ENCODE measurements around the gene IFT43. TPM values are rescaled to one million over a fixed set of nuclear protein-coding genes. Genes with fewer than 3 reads are reported as not detected.

Gene IFT43
- total RNA-seq, 1 experiment from 2014 or later, result 98.8 TPM

DNA sequence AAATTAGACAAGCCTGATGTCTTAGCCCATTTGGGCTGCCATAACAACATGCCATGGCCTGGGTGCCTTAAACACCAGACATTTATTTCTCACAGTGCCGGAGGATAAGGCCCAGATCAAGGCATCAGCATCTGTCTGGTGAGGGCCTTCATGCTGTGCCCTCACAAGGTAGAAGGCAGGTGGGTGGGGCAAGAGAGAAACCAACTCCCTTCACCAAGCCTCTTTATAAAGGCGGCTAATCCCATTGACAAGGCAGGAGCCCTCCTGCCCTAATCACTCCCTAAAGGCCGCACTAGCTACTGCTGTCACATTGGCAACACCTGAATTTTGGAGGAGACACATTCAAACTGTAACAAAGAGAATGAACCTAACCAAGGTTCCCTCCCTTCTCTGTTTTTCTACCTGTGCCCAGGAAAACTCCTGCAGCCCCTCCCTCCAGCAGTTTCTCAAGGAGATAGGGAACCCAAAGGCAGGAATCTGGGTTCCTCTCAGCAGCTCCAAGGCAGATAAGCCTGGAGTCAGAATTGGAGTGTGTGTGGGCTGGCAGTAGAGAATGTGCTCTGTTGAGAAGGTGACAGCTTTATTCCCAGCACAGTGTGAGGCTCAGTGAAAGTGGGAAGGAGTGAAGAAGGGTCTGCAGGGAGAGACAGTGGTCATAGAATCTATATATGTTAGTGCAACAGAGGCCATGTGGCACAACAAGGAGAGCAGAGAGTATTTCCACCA, 144.5 kb downstream of the IFT43 start:
- no peak for TF ChIP-seq EZH2 (IDR thresholded peaks at IDR 0.05; ENCODE audit: low read depth)
- TF ChIP-seq, protein P1, sequence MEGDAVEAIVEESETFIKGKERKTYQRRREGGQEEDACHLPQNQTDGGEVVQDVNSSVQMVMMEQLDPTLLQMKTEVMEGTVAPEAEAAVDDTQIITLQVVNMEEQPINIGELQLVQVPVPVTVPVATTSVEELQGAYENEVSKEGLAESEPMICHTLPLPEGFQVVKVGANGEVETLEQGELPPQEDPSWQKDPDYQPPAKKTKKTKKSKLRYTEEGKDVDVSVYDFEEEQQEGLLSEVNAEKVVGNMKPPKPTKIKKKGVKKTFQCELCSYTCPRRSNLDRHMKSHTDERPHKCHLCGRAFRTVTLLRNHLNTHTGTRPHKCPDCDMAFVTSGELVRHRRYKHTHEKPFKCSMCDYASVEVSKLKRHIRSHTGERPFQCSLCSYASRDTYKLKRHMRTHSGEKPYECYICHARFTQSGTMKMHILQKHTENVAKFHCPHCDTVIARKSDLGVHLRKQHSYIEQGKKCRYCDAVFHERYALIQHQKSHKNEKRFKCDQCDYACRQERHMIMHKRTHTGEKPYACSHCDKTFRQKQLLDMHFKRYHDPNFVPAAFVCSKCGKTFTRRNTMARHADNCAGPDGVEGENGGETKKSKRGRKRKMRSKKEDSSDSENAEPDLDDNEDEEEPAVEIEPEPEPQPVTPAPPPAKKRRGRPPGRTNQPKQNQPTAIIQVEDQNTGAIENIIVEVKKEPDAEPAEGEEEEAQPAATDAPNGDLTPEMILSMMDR (conservative IDR thresholded peaks at IDR 0.05), result no peak
- no peak for DNase-seq
- CTCF ChIA-PET, result no interaction called here

DNA sequence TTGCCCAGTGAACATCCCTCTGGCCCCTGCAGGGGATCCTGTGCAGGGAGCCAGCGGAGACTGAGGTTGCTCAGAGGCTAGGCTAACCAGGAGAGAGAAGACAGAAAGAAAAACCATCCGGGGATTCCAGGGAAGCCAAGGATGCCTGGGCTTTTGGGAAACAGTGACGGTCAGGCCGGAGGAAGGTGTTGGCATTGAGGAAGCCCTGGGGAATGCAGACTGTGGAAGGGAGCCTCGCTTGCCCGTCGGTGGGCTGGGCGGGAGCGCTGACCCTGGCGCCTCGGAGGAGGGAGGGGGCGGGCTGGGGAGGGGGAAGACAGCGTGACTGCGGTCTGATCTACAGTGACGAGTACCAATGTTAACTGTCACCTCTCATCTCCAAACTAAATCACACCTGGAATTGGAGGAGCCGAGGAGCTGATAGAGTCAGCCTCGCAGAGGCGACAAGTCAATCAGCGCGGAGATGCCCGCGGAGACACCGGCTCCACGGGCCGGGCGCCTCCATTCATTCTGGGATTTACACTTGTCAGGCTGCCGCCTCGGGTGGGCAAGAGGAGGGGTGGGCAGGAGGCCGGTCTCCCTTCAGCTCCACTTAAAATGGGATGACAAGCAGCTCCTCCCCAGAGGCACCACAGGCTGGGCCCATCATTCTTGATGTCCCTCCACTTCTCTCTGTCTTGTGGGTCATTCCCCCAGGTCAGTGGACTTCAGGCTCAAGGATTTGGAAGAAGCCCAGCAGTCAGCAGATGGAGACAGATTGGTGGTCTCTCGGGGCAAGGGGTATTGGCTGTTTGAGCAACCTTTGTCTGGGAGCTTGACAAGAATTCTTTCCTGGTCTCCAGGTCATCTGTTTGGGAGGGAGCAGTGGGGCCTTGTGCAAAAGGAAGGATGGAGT, 145.8 kb downstream of the IFT43 start:
- Histone ChIP-seq H3K9me3 (ENCODE audit: insufficient read depth, low read depth) (no peaks in the 10 kb centered on the region), H3K4me1 (replicated peaks; ENCODE audit: insufficient read depth) (no peaks in the 10 kb centered on the region), H3K4me2 (no peak overlapping the region), H3F3A (ENCODE audit: insufficient read depth, low read depth) (no peaks in the 10 kb centered on the region), H3K27ac (no peak overlapping the region), H3K36me3 (ENCODE audit: low read depth) (no peaks in the 10 kb centered on the region), H3K79me2 (ENCODE audit: low read depth) (no peaks in the 10 kb centered on the region), H3K4me3 (no peak overlapping the region), H3K27me3 (ENCODE audit: insufficient read depth, low read depth) (peaks cover 97% of the 10 kb centered on the region), H2AFZ (no peak overlapping the region), H3K9me2 (ENCODE audit: insufficient read depth) (no peaks in the 10 kb centered on the region), H4K20me1 (ENCODE audit: insufficient read depth) (peaks cover 4% of the 10 kb centered on the region; the same call in 1 of the 2 replicates)
- no TSS peak for BruUV-seq (replicated peaks)
- ChIA-PET POLR2A (ENCODE audit: unreplicated experiment) (no interaction called here), CTCF (no interaction called here)
- no peak for DNase-seq
- TF ChIP-seq, protein P1 (conservative IDR thresholded peaks at IDR 0.05), result no peak
- no peak for TF ChIP-seq EZH2 (IDR thresholded peaks at IDR 0.05; ENCODE audit: low read depth)
- intact Hi-C loops (cut with micrococcal nuclease; ENCODE audit: unreplicated experiment), result no loop called here

More for the DNA sequence above, 144.5 kb downstream of the IFT43 start:
- no peaks in the 10 kb centered on the region for H3K79me2 ChIP-seq (ENCODE audit: low read depth)
- H3K27me3 ChIP-seq (ENCODE audit: insufficient read depth, low read depth), result peaks cover 97% of the 10 kb centered on the region
- no peaks in the 10 kb centered on the region for H3F3A ChIP-seq (ENCODE audit: insufficient read depth, low read depth)
- POLR2A ChIA-PET (ENCODE audit: unreplicated experiment), result no interaction called here
- intact Hi-C loops (cut with micrococcal nuclease; ENCODE audit: unreplicated experiment), result loop anchor here (10.0 kb wide), 1 partner anchor 515 kb away; no protein-coding TSS in a partner anchor
- H3K9me3 ChIP-seq (ENCODE audit: insufficient read depth, low read depth), result no peaks in the 10 kb centered on the region
- H3K4me2 ChIP-seq, result no peak overlapping the region
- H3K36me3 ChIP-seq (ENCODE audit: low read depth), result no peaks in the 10 kb centered on the region
- BruUV-seq (replicated peaks), result no TSS peak
- H3K4me1 ChIP-seq (replicated peaks; ENCODE audit: insufficient read depth), result no peaks in the 10 kb centered on the region
- no peak overlapping the region for H3K27ac ChIP-seq
- H4K20me1 ChIP-seq (ENCODE audit: insufficient read depth), result peaks cover 4% of the 10 kb centered on the region; the same call in 1 of the 2 replicates
- H2AFZ ChIP-seq, result no peak overlapping the region
- H3K9me2 ChIP-seq (ENCODE audit: insufficient read depth), result no peaks in the 10 kb centered on the region
- no peak overlapping the region for H3K4me3 ChIP-seq

DNA sequence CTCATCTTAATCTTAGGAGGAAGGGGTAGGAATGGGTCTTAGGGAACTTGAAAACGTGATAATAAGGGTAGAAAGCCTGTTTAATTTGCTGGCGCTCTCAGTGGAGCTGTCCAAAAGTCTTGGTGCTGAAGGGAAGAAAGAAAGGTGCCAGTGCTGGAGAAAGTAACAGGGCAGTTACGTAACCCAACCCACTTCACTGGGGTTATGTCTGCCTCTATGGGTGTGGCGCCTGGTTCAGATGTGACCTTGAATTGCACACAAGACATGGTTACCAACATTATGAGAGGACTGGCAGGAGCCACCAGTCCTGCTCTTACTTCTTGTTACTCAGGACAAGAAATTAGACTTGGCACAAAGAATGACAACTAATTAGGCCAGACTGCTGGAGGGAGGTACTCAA, 147.5 kb downstream of the IFT43 start:
- no peak overlapping the region for H3K4me3 ChIP-seq
- H3K79me2 ChIP-seq (ENCODE audit: low read depth), result no peaks in the 10 kb centered on the region
- H2AFZ ChIP-seq, result no peak overlapping the region
- TF ChIP-seq, protein P1 (conservative IDR thresholded peaks at IDR 0.05), result no peak
- no peak for TF ChIP-seq EZH2 (IDR thresholded peaks at IDR 0.05; ENCODE audit: low read depth)
- H3K9me3 ChIP-seq (ENCODE audit: insufficient read depth, low read depth), result no peaks in the 10 kb centered on the region
- BruUV-seq (replicated peaks), result no TSS peak
- intact Hi-C loops (cut with micrococcal nuclease; ENCODE audit: unreplicated experiment), result no loop called here
- no peaks in the 10 kb centered on the region for H3K36me3 ChIP-seq (ENCODE audit: low read depth)
- no peak overlapping the region for H3K4me2 ChIP-seq
- H3K27ac ChIP-seq, result no peak overlapping the region
- H3K4me1 ChIP-seq (replicated peaks; ENCODE audit: insufficient read depth), result no peaks in the 10 kb centered on the region
- H3K9me2 ChIP-seq (ENCODE audit: insufficient read depth), result no peaks in the 10 kb centered on the region
- peak in 1 of 2 experiments; percentile 30 for DNase-seq
- POLR2A ChIA-PET (ENCODE audit: unreplicated experiment), result no interaction called here
- CTCF ChIA-PET, result no interaction called here
- no peaks in the 10 kb centered on the region for H3F3A ChIP-seq (ENCODE audit: insufficient read depth, low read depth)
- peaks cover 97% of the 10 kb centered on the region for H3K27me3 ChIP-seq (ENCODE audit: insufficient read depth, low read depth)
- peaks cover 4% of the 10 kb centered on the region; the same call in 1 of the 2 replicates for H4K20me1 ChIP-seq (ENCODE audit: insufficient read depth)

Other genes starting within 250 kb of the IFT43 start
- gene TGFB3, start 3.8 kb upstream of the IFT43 start, total RNA-seq (2021), result 2.8 and 7.0 TPM in 2 replicates
- gene GPATCH2L, start 166.2 kb downstream of the IFT43 start, total RNA-seq (2021), result 124 and 142 TPM in 2 replicates

Measured in PC-9 (cell line).